DOHH2 (cell line): ENCODE measurements around the gene UBL4A.

Source experiments
- H3F3A ChIP-seq: fragments of 200-600 bp; sonication (generic), shearing (Covaris generic); 2 replicates; pipeline ENCODE4 v1.6.0; 2016; ENCODE audit warnings: antibody characterized with exemption, mild to moderate bottlenecking; ENCODE audit not compliant: control insufficient read depth, insufficient read depth
- H3K27ac ChIP-seq: fragments of 200-600 bp; sonication (generic); 2 replicates; pipeline ENCODE4 v1.5.1; 2014; ENCODE audit warnings: low read depth, mild to moderate bottlenecking, low read length, moderate library complexity
- H3K27me3 ChIP-seq: fragments of 200-600 bp; sonication (generic); 2 replicates; pipeline ENCODE4 v1.6.1; 2014; ENCODE audit warnings: mild to moderate bottlenecking, low read length, mixed read lengths; ENCODE audit not compliant: control insufficient read depth
- H3K36me3 ChIP-seq: fragments of 200-600 bp; sonication (generic); 2 replicates; pipeline ENCODE4 v1.6.1; 2014; ENCODE audit warnings: mild to moderate bottlenecking, low read length, moderate library complexity, mixed read lengths; ENCODE audit not compliant: control insufficient read depth
- H3K4me1 ChIP-seq: fragments of 200-600 bp; sonication (generic); 2 replicates; pipeline ENCODE4 v1.6.1; 2014; ENCODE audit warnings: mild to moderate bottlenecking, low read length, mixed read lengths; ENCODE audit not compliant: control insufficient read depth
- H3K4me2 ChIP-seq: fragments of 200-600 bp; sonication (generic); 2 replicates; pipeline ENCODE4 v1.6.0; 2014; ENCODE audit warnings: mild to moderate bottlenecking, low read length, moderate library complexity
- H3K4me3 ChIP-seq: fragments of 200-600 bp; sonication (generic); 2 replicates; pipeline ENCODE4 v1.5.1; 2014; ENCODE audit warnings: mild to moderate bottlenecking, low read length, mixed read lengths
- H3K79me2 ChIP-seq: fragments of 200-600 bp; sonication (generic); 2 replicates; pipeline ENCODE4 v1.6.1; 2014; ENCODE audit warnings: mild to moderate bottlenecking, low read length, mixed read lengths; ENCODE audit not compliant: control insufficient read depth
- H3K9me2 ChIP-seq: fragments of 200-600 bp; sonication (generic); replicated peaks from 2 replicates; pipeline ENCODE4 v1.6.1; 2014; ENCODE audit warnings: mild to moderate bottlenecking, low read length, mixed read lengths; ENCODE audit not compliant: control insufficient read depth
- H3K9me3 ChIP-seq: fragments of 200-600 bp; sonication (generic); 2 replicates; pipeline ENCODE4 v1.6.1; 2014; ENCODE audit warnings: antibody characterized with exemption, low read length, mixed read lengths; ENCODE audit not compliant: control insufficient read depth, insufficient read depth
- H4K20me1 ChIP-seq: fragments of 200-600 bp; sonication (generic); 2 replicates; pipeline ENCODE4 v1.6.0; 2014; ENCODE audit warnings: low read depth, mild to moderate bottlenecking, antibody characterized with exemption, low read length, moderate library complexity; ENCODE audit not compliant: control insufficient read depth, insufficient read depth
- EZH2phosphoT487 ChIP-seq: fragments of 200-600 bp; sonication (generic); IDR thresholded peaks from 2 replicates; pipeline ENCODE4 v1.6.1; 2017; ENCODE audit warnings: borderline replicate concordance, mild to moderate bottlenecking, antibody characterized with exemption, low read length, moderate library complexity, mixed read lengths
- TF ChIP-seq, protein P1 (sequence below): fragments of 200-600 bp; sonication (generic); IDR thresholded peaks from one replicate; pipeline ENCODE4 v1.5.1; 2014; ENCODE audit warnings: antibody characterized with exemption, mild to moderate bottlenecking, low read depth, low read length; ENCODE audit not compliant: poor library complexity, severe bottlenecking

The UBL4A gene

DNA sequence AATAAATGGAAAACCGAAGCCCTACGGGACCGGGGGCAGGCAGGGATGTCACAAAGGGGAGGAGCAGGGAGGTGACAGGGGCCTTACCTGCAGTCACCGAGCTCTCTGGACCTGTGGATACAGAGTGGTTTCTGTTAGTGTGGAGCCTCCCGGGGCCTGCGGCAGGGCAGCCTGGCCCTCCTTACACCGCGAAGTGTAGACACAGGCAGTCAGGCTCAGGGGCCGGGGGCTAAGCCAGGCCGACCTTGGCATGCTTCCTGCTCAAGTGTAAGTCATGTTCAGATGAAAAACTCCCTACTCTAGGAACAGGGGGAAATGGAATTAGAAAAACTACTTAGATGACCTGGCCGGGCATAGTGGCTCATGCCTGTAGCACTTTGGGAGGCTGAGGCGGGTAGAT lies 25.3 kb upstream of the UBL4A start:
- Histone ChIP-seq H4K20me1 (no peaks in the 10 kb centered on the region), H3K9me3 (no peaks in the 10 kb centered on the region), H3K4me2 (no peak overlapping the region), H3K4me3 (no peak overlapping the region), H3K4me1 (peaks cover 14% of the 10 kb centered on the region), H3K79me2 (peaks cover 16% of the 10 kb centered on the region), H3K36me3 (peaks cover 15% of the 10 kb centered on the region; the same call in 1 of the 2 replicates), H3K9me2 (no peaks in the 10 kb centered on the region), H3K27ac (no peak overlapping the region), H3K27me3 (no peaks in the 10 kb centered on the region), H3F3A (no peaks in the 10 kb centered on the region)
- TF ChIP-seq, protein P1, sequence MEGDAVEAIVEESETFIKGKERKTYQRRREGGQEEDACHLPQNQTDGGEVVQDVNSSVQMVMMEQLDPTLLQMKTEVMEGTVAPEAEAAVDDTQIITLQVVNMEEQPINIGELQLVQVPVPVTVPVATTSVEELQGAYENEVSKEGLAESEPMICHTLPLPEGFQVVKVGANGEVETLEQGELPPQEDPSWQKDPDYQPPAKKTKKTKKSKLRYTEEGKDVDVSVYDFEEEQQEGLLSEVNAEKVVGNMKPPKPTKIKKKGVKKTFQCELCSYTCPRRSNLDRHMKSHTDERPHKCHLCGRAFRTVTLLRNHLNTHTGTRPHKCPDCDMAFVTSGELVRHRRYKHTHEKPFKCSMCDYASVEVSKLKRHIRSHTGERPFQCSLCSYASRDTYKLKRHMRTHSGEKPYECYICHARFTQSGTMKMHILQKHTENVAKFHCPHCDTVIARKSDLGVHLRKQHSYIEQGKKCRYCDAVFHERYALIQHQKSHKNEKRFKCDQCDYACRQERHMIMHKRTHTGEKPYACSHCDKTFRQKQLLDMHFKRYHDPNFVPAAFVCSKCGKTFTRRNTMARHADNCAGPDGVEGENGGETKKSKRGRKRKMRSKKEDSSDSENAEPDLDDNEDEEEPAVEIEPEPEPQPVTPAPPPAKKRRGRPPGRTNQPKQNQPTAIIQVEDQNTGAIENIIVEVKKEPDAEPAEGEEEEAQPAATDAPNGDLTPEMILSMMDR = no peak
- TF ChIP-seq EZH2phosphoT487 = no peak

DNA sequence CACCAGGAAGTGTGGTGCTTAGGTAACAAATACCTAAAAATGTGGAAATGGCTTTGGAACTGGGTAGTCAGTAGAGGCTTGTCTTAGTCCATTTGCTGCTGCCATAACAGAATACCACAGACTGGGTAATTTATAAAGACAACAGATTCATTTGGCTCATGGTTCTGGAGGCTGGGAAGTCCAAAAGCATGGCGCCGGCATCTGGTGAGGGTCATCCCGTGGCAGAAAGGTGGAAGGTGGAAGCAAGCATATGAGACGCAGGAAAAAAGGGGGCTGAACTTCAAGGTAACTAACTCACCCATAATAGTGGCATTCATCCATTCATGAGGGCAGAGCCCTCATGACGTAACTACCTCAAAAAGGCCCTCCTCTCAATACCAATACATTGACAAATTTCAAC lies 23.0 kb upstream of the UBL4A start:
- Histone ChIP-seq H3K4me2 (no peak overlapping the region), H3K36me3 (peaks cover 22% of the 10 kb centered on the region; the same call in 1 of the 2 replicates), H3K27me3 (no peaks in the 10 kb centered on the region), H3K4me3 (no peak overlapping the region), H3K4me1 (peaks cover 4% of the 10 kb centered on the region; the same call in 1 of the 2 replicates), H3K9me3 (no peaks in the 10 kb centered on the region), H3K9me2 (no peaks in the 10 kb centered on the region), H4K20me1 (no peaks in the 10 kb centered on the region), H3F3A (no peaks in the 10 kb centered on the region), H3K79me2 (peaks cover 4% of the 10 kb centered on the region; the same call in 1 of the 2 replicates), H3K27ac (no peak overlapping the region)
- TF ChIP-seq, protein P1 = no peak
- no peak for TF ChIP-seq EZH2phosphoT487

DNA sequence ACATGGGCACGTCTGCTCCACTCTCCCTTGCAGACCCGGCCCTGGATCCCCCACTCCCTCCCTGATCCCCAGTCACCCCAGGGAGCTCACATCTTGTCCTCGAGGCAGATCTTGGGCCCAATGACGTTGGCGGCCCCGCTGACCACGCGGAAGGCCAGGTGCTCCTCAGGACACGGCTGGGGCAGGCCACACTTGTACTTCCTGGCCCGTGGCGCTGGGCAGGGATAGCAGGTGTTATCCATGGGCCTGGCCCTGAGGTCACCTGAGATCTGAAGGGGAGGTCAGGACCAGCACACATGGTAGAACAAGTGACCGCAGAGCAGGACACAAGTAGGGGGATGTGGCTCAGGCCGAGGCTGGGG lies 21.9 kb upstream of the UBL4A start:
- Histone ChIP-seq H3K9me2 (no peaks in the 10 kb centered on the region), H3K4me1 (peaks cover 4% of the 10 kb centered on the region; the same call in 1 of the 2 replicates), H3K27ac (no peak overlapping the region), H3F3A (no peaks in the 10 kb centered on the region), H3K4me3 (no peak overlapping the region), H4K20me1 (no peaks in the 10 kb centered on the region), H3K27me3 (no peaks in the 10 kb centered on the region), H3K79me2 (no peaks in the 10 kb centered on the region), H3K9me3 (no peaks in the 10 kb centered on the region), H3K36me3 (peaks cover 22% of the 10 kb centered on the region; the same call in 1 of the 2 replicates), H3K4me2 (no peak overlapping the region)
- TF ChIP-seq, protein P1 = no peak
- TF ChIP-seq EZH2phosphoT487 = no peak
